Activated CD4-positive, alpha-beta T cell treated with anti-CD3 and anti-CD28 coated beads, Interleukin-2, amount 10 ng/mL, durations not matched to agents 24 days and 14 days (primary cell): ENCODE results near the gene DEFB110. TPM values are rescaled to one million over a fixed set of nuclear protein-coding genes. Genes with fewer than 3 reads are reported as not detected.

Experiments
- DNase-seq: peaks from one replicate; pipeline ENCODE4 v3.0.0; 2022
- H3K27ac Mint-ChIP-seq: one replicate; pipeline ENCODE4 v1.8.0; 2022; ENCODE audit warnings: mild to moderate bottlenecking, mixed read lengths
- H3K27me3 Mint-ChIP-seq: one replicate; pipeline ENCODE4 v1.8.0; 2022; ENCODE audit warnings: mixed read lengths
- H3K36me3 Mint-ChIP-seq: one replicate; pipeline ENCODE4 v1.8.0; 2022; ENCODE audit warnings: low read depth, mild to moderate bottlenecking, mixed read lengths
- H3K4me1 Mint-ChIP-seq: one replicate; pipeline ENCODE4 v1.8.0; 2021; ENCODE audit warnings: mixed read lengths
- H3K4me3 Mint-ChIP-seq: one replicate; pipeline ENCODE4 v1.8.0; 2022; ENCODE audit warnings: mild to moderate bottlenecking, moderate library complexity, mixed read lengths
- H3K9me3 Mint-ChIP-seq: one replicate; pipeline ENCODE4 v1.8.0; 2021; ENCODE audit warnings: mixed read lengths
- intact Hi-C: fragments of 100-400 bp; cut with micrococcal nuclease; formaldehyde crosslinking; loops from one replicate; pipeline ENCODE4 v1.15.1; 2023
- total RNA-seq: library from RNA; stranded (reverse); gene quantifications from 2 replicates; pipeline ENCODE4 v1.2.3, GENCODE V29; 2022

Gene DEFB110
- not detected in 2 replicates for total RNA-seq

GRCh38 chr6:50021894-50022293 is at the start of gene DEFB110:
DEFB110 (minus strand) TSS chr6:50021994; CDS start chr6:50021935, 59 bp downstream.
- intact Hi-C loops = no loop called here
- no peak within 1 kb of the TSS for H3K4me3 Mint-ChIP-seq
- H3K9me3 Mint-ChIP-seq = no peaks in the 10 kb centered on the region
- DNase-seq = no peak
- no peaks in the 10 kb centered on the region for H3K36me3 Mint-ChIP-seq
- H3K4me1 Mint-ChIP-seq = no peaks in the 10 kb centered on the region
- H3K27me3 Mint-ChIP-seq = no peaks in the 10 kb centered on the region
- H3K27ac Mint-ChIP-seq = no peak within 1 kb of the TSS

GRCh38 chr6:50070101-50070500 is 48.3 kb upstream of the DEFB110 start:
- H3K4me1 Mint-ChIP-seq = no peaks in the 10 kb centered on the region
- no peak overlapping the region for H3K4me3 Mint-ChIP-seq
- no peak overlapping the region for H3K27ac Mint-ChIP-seq
- H3K36me3 Mint-ChIP-seq = no peaks in the 10 kb centered on the region
- intact Hi-C loops = no loop called here
- no peaks in the 10 kb centered on the region for H3K27me3 Mint-ChIP-seq
- DNase-seq = no peak
- no peaks in the 10 kb centered on the region for H3K9me3 Mint-ChIP-seq

GRCh38 chr6:50062051-50062450 is 40.3 kb upstream of the DEFB110 start:
- H3K36me3 Mint-ChIP-seq = no peaks in the 10 kb centered on the region
- no peaks in the 10 kb centered on the region for H3K4me1 Mint-ChIP-seq
- intact Hi-C loops = no loop called here
- no peak overlapping the region for H3K27ac Mint-ChIP-seq
- no peaks in the 10 kb centered on the region for H3K9me3 Mint-ChIP-seq
- H3K4me3 Mint-ChIP-seq = no peak overlapping the region
- no peak for DNase-seq
- no peaks in the 10 kb centered on the region for H3K27me3 Mint-ChIP-seq

- Mint-ChIP-seq H3K27ac (no peak overlapping the region), H3K27me3 (no peaks in the 10 kb centered on the region), H3K4me3 (no peak overlapping the region), H3K4me1 (no peaks in the 10 kb centered on the region), H3K36me3 (no peaks in the 10 kb centered on the region), H3K9me3 (no peaks in the 10 kb centered on the region)
- intact Hi-C loops = no loop called here
- DNase-seq = no peak
Observed at GRCh38 chr6:50056242-50056641, 34.4 kb upstream of the DEFB110 start.

- intact Hi-C loops = no loop called here
- no peaks in the 10 kb centered on the region for H3K27me3 Mint-ChIP-seq
- H3K9me3 Mint-ChIP-seq = no peaks in the 10 kb centered on the region
- no peaks in the 10 kb centered on the region for H3K36me3 Mint-ChIP-seq
- no peak for DNase-seq
- H3K27ac Mint-ChIP-seq = no peak within 1 kb of the TSS
- no peaks in the 10 kb centered on the region for H3K4me1 Mint-ChIP-seq
- H3K4me3 Mint-ChIP-seq = no peak within 1 kb of the TSS
Observed at GRCh38 chr6:50049829-50050228, 28.0 kb upstream of the DEFB110 start, which contains the start of gene DEFB112. DEFB112 (minus strand) TSS chr6:50049929; CDS start chr6:50049869, 60 bp downstream.

GRCh38 chr6:50047026-50047425 is 25.2 kb upstream of the DEFB110 start:
- H3K27me3 Mint-ChIP-seq = no peaks in the 10 kb centered on the region

GRCh38 chr6:50030777-50031562 is 9.2 kb upstream of the DEFB110 start:
- no peak overlapping the region for H3K4me3 Mint-ChIP-seq
- no peaks in the 10 kb centered on the region for H3K27me3 Mint-ChIP-seq
- no peak for DNase-seq
- H3K9me3 Mint-ChIP-seq = no peaks in the 10 kb centered on the region
- H3K4me1 Mint-ChIP-seq = no peaks in the 10 kb centered on the region
- no peaks in the 10 kb centered on the region for H3K36me3 Mint-ChIP-seq
- intact Hi-C loops = no loop called here
- H3K27ac Mint-ChIP-seq = no peak overlapping the region

More at GRCh38 chr6:50047026-50047425, 25.2 kb upstream of the DEFB110 start:
- intact Hi-C loops = no loop called here
- no peaks in the 10 kb centered on the region for H3K36me3 Mint-ChIP-seq
- no peaks in the 10 kb centered on the region for H3K9me3 Mint-ChIP-seq
- H3K27ac Mint-ChIP-seq = no peak overlapping the region
- no peak overlapping the region for H3K4me3 Mint-ChIP-seq
- H3K4me1 Mint-ChIP-seq = no peaks in the 10 kb centered on the region
- no peak for DNase-seq

DNA sequence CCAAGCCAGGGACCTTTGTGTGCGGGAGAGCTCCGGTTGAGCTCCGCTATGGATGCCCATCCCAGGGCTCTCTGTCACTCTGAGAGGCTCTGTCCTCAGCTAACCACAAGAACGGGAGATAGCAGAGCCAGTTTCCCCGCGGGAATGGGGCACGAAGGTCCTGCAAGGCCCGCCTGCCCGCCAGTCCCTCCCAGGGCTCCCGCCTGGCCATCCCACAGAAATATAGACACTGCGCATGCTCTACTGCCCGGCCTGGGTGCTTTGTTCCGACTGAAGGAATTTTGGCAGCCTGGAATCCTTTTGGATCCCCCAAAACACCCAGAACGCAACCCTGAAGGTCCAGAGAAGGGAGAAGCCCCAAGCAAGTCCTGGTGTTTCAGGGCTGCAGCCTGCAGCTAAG is 8.6 kb upstream of the DEFB110 start:
- H3K27ac Mint-ChIP-seq = no peak overlapping the region
- no peak for DNase-seq
- H3K9me3 Mint-ChIP-seq = no peaks in the 10 kb centered on the region
- no peaks in the 10 kb centered on the region for H3K36me3 Mint-ChIP-seq
- H3K4me1 Mint-ChIP-seq = no peaks in the 10 kb centered on the region
- no peak overlapping the region for H3K4me3 Mint-ChIP-seq
- H3K27me3 Mint-ChIP-seq = no peaks in the 10 kb centered on the region
- intact Hi-C loops = no loop called here

DNA sequence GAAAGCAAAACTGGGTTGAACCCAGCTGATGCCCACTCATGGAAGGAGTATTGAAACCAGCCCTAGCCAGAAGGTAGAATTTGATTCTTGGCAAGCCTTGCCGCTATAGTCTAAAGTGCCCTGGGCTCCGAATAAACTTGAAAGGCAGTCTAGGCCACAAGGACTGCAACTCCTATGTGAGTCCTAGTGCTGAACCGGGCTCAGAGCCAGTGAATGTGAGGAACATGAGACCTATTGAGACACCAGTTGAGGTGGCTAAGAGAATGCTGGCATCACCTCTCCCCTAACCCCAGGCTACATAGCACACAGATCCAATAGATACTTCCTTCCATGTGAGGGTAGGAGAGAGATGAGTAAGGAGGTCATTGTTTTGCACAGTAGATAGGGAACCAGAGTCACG is 3.5 kb upstream of the DEFB110 start:
- H3K36me3 Mint-ChIP-seq = no peaks in the 10 kb centered on the region
- no peaks in the 10 kb centered on the region for H3K27me3 Mint-ChIP-seq
- no peaks in the 10 kb centered on the region for H3K4me1 Mint-ChIP-seq
- intact Hi-C loops = no loop called here
- DNase-seq = no peak
- no peaks in the 10 kb centered on the region for H3K9me3 Mint-ChIP-seq
- H3K27ac Mint-ChIP-seq = no peak overlapping the region
- H3K4me3 Mint-ChIP-seq = no peak overlapping the region

GRCh38 chr6:50007819-50008218 is 14.0 kb downstream of the DEFB110 start:
- H3K36me3 Mint-ChIP-seq = no peaks in the 10 kb centered on the region
- no peak for DNase-seq
- H3K27me3 Mint-ChIP-seq = no peaks in the 10 kb centered on the region
- H3K4me3 Mint-ChIP-seq = no peak overlapping the region
- no peaks in the 10 kb centered on the region for H3K4me1 Mint-ChIP-seq
- intact Hi-C loops = no loop called here
- no peaks in the 10 kb centered on the region for H3K9me3 Mint-ChIP-seq
- H3K27ac Mint-ChIP-seq = no peak overlapping the region

GRCh38 chr6:50003139-50003538 is 18.7 kb downstream of the DEFB110 start:
- H3K4me1 Mint-ChIP-seq = no peaks in the 10 kb centered on the region
- intact Hi-C loops = no loop called here
- H3K9me3 Mint-ChIP-seq = no peaks in the 10 kb centered on the region
- no peaks in the 10 kb centered on the region for H3K36me3 Mint-ChIP-seq
- no peak overlapping the region for H3K4me3 Mint-ChIP-seq
- H3K27me3 Mint-ChIP-seq = no peaks in the 10 kb centered on the region
- no peak for DNase-seq
- H3K27ac Mint-ChIP-seq = no peak overlapping the region

GRCh38 chr6:49995278-49995677 is 26.5 kb downstream of the DEFB110 start:
- H3K4me3 Mint-ChIP-seq = no peak overlapping the region
- H3K9me3 Mint-ChIP-seq = no peaks in the 10 kb centered on the region
- no peaks in the 10 kb centered on the region for H3K36me3 Mint-ChIP-seq
- H3K4me1 Mint-ChIP-seq = no peaks in the 10 kb centered on the region
- intact Hi-C loops = no loop called here
- H3K27me3 Mint-ChIP-seq = no peaks in the 10 kb centered on the region
- H3K27ac Mint-ChIP-seq = no peak overlapping the region
- DNase-seq = no peak

GRCh38 chr6:49988900-49989299 is 32.9 kb downstream of the DEFB110 start:
- H3K4me1 Mint-ChIP-seq = no peaks in the 10 kb centered on the region
- H3K4me3 Mint-ChIP-seq = no peak overlapping the region
- intact Hi-C loops = no loop called here
- H3K36me3 Mint-ChIP-seq = no peaks in the 10 kb centered on the region
- DNase-seq = no peak
- H3K9me3 Mint-ChIP-seq = no peaks in the 10 kb centered on the region
- no peak overlapping the region for H3K27ac Mint-ChIP-seq
- H3K27me3 Mint-ChIP-seq = no peaks in the 10 kb centered on the region

DNA sequence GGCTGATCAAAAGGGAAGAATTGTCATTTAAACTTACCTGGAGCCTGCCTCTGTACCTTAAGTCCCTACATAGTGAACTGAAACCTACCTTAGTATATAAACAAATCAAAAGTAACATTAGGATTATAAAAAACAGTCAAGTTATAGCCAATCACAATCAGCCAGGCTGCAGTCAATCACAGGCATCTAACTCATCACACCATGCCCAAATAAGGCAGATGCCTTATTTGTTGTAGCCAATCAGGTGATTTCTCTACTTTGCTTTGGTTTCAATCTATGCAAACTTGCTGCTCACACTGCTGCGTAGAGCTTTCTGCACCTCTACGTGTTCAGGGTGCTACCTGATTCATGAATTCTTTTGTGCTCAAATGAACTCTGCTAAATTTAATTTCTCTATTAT is 34.0 kb downstream of the DEFB110 start:
- DNase-seq = no peak
- Mint-ChIP-seq H3K4me1 (no peaks in the 10 kb centered on the region), H3K4me3 (no peak overlapping the region), H3K27ac (no peak overlapping the region), H3K27me3 (no peaks in the 10 kb centered on the region), H3K36me3 (no peaks in the 10 kb centered on the region), H3K9me3 (no peaks in the 10 kb centered on the region)
- intact Hi-C loops = no loop called here

- Mint-ChIP-seq H3K27ac (no peak overlapping the region), H3K9me3 (no peaks in the 10 kb centered on the region), H3K36me3 (no peaks in the 10 kb centered on the region), H3K4me3 (no peak overlapping the region), H3K27me3 (no peaks in the 10 kb centered on the region), H3K4me1 (no peaks in the 10 kb centered on the region)
- DNase-seq = no peak
- intact Hi-C loops = no loop called here
Observed at GRCh38 chr6:49986551-49986950, 35.2 kb downstream of the DEFB110 start.
